ENCODE measurements around the gene MLANA. TPM values are rescaled to one million over a fixed set of nuclear protein-coding genes. Genes with fewer than 3 reads are reported as not detected.

The MLANA gene
- total and polyA plus RNA-seq, 7 donors: not detected

DNA sequence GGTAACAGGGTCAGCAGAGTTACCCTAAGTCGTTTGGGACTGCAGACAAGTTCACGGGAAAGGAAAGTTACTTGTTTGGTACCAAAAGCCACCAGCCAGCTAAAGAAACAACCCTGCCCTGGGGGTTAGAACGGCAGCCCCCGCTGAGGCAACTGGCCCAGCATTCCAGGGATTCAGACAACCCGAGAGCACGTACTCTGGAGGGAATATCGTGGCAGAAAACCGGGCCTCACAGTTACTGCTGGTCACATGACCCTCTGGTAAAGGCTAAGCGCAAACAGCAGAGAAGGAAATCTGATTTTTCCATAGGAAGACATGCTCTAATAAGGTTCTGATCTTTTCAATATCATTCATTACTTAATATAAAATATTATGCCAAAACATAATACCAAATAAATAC lies 22.5 kb upstream of the MLANA start:
- H3K4me3 ChIP-seq: no peak overlapping the region
- WGBS, 2 donors: 88 to 89% methylated on average over 9 of the region's 9 CpGs
- intact Hi-C loops (cut with DNase I): no loop called here
- TF ChIP-seq EP300 (IDR thresholded peaks at IDR 0.05) (no peak), POLR2A (IDR thresholded peaks at IDR 0.05) (no peak), POLR2AphosphoS5 (IDR thresholded peaks at IDR 0.05) (no peak)
- TF ChIP-seq, protein P1, sequence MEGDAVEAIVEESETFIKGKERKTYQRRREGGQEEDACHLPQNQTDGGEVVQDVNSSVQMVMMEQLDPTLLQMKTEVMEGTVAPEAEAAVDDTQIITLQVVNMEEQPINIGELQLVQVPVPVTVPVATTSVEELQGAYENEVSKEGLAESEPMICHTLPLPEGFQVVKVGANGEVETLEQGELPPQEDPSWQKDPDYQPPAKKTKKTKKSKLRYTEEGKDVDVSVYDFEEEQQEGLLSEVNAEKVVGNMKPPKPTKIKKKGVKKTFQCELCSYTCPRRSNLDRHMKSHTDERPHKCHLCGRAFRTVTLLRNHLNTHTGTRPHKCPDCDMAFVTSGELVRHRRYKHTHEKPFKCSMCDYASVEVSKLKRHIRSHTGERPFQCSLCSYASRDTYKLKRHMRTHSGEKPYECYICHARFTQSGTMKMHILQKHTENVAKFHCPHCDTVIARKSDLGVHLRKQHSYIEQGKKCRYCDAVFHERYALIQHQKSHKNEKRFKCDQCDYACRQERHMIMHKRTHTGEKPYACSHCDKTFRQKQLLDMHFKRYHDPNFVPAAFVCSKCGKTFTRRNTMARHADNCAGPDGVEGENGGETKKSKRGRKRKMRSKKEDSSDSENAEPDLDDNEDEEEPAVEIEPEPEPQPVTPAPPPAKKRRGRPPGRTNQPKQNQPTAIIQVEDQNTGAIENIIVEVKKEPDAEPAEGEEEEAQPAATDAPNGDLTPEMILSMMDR (IDR thresholded peaks at IDR 0.05): no peak
- H3K27ac ChIP-seq: no peak overlapping the region
- no peaks in the 10 kb centered on the region for H3K9me3 ChIP-seq
- no peaks in the 10 kb centered on the region for H3K4me1 ChIP-seq
- peaks cover 0 to 7% (median 0%) of the 10 kb centered on the region in 4 donors for H3K36me3 ChIP-seq
- no peak for DNase-seq
- no peaks in the 10 kb centered on the region for H3K27me3 ChIP-seq

- H3K27me3 ChIP-seq: no peaks in the 10 kb centered on the region
- H3K4me3 ChIP-seq: no peak overlapping the region
- intact Hi-C loops (cut with DNase I): no loop called here
- no peaks in the 10 kb centered on the region for H3K9me3 ChIP-seq
- H3K27ac ChIP-seq: no peak overlapping the region
- peaks cover 0 to 9% (median 0%) of the 10 kb centered on the region in 4 donors for H3K36me3 ChIP-seq
- H3K4me1 ChIP-seq: no peaks in the 10 kb centered on the region
- TF ChIP-seq POLR2AphosphoS5 (IDR thresholded peaks at IDR 0.05): no peak
- TF ChIP-seq EP300 (IDR thresholded peaks at IDR 0.05): no peak
- no peak for TF ChIP-seq POLR2A (IDR thresholded peaks at IDR 0.05)
- TF ChIP-seq, protein P1 (IDR thresholded peaks at IDR 0.05): no peak
- WGBS, 2 donors: 79 to 82% methylated on average over 3 of the region's 3 CpGs
- DNase-seq: no peak
Observed at GRCh38 chr9:5869315-5870019, 21.2 kb upstream of the MLANA start.

- WGBS, 2 donors: 82 to 91% methylated on average over 2 of the region's 2 CpGs
- no peak for TF ChIP-seq EP300 (IDR thresholded peaks at IDR 0.05)
- no peak for DNase-seq
- no peak overlapping the region for H3K27ac ChIP-seq
- H3K4me3 ChIP-seq: no peak overlapping the region
- H3K4me1 ChIP-seq: no peaks in the 10 kb centered on the region
- H3K9me3 ChIP-seq: no peaks in the 10 kb centered on the region
- intact Hi-C loops (cut with DNase I): no loop called here
- peaks cover 0 to 11% (median 0%) of the 10 kb centered on the region in 4 donors for H3K36me3 ChIP-seq
- H3K27me3 ChIP-seq: no peaks in the 10 kb centered on the region
Observed at GRCh38 chr9:5870020-5870339, 20.7 kb upstream of the MLANA start.

- no peaks in the 10 kb centered on the region for H3K27me3 ChIP-seq
- DNase-seq: no peak
- H3K4me1 ChIP-seq: no peaks in the 10 kb centered on the region
- peaks cover 0 to 11% (median 0%) of the 10 kb centered on the region in 4 donors for H3K36me3 ChIP-seq
- intact Hi-C loops (cut with DNase I): no loop called here
- WGBS, 2 donors: 73 to 87% methylated on average over 3 of the region's 3 CpGs
- no peak overlapping the region for H3K27ac ChIP-seq
- no peaks in the 10 kb centered on the region for H3K9me3 ChIP-seq
- TF ChIP-seq EP300 (IDR thresholded peaks at IDR 0.05) (no peak), POLR2AphosphoS5 (IDR thresholded peaks at IDR 0.05) (no peak), POLR2A (IDR thresholded peaks at IDR 0.05) (no peak)
- TF ChIP-seq, protein P1 (IDR thresholded peaks at IDR 0.05): no peak
- H3K4me3 ChIP-seq: no peak overlapping the region
Observed at GRCh38 chr9:5870691-5871090, 20.0 kb upstream of the MLANA start.

DNA sequence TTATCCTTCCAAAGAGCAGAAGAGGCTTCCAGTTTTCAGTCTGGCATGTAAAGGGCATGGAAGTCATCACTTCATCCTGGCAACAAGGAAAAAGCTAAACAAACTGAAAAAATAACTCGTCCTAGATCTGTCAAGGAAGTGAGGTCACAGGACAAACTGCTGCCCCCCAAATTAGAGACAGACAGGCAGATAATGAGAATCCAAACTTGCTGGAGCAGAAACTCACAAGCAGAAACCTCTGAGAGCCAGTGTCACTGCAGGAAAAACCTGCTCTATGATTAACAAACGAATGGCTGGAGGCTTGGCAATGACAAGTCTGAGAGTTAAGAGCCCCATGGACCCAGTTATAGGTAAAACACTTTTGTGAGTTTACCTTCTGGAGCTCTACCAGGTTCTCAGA lies 18.9 kb upstream of the MLANA start:
- Histone ChIP-seq H3K4me3 (no peak overlapping the region), H3K9me3 (no peaks in the 10 kb centered on the region), H3K27ac (no peak overlapping the region), H3K27me3 (no peaks in the 10 kb centered on the region), H3K4me1 (no peaks in the 10 kb centered on the region), H3K36me3 (peaks cover 0 to 16% (median 0%) of the 10 kb centered on the region in 4 donors)
- TF ChIP-seq, protein P1 (IDR thresholded peaks at IDR 0.05): no peak
- no peak for TF ChIP-seq EP300 (IDR thresholded peaks at IDR 0.05)
- no peak for TF ChIP-seq POLR2A (IDR thresholded peaks at IDR 0.05)
- no peak for TF ChIP-seq POLR2AphosphoS5 (IDR thresholded peaks at IDR 0.05)
- WGBS, 2 donors: 72 to 77% methylated on average over 2 of the region's 2 CpGs
- intact Hi-C loops (cut with DNase I): no loop called here
- DNase-seq: no peak

Data from sigmoid colon (tissue), 7 donors.